GM21786 (cell line): ENCODE results near the gene PCAT7.
"Not testable (repeated sequence)": the region's sequence is repeated elsewhere in the genome, so short reads cannot be mapped to it uniquely, and the experiment has no call there.

Experiments
- ATAC-seq: cut with Tn5 transposase; IDR thresholded peaks from one replicate; pipeline ENCODE4 v1.9.1; 2021; ENCODE audit not compliant: unreplicated experiment

Gene PCAT7

GRCh38 chr9:94560237-94560636, 5.4 kb downstream of the PCAT7 start:
- ATAC-seq: no peak

DNA sequence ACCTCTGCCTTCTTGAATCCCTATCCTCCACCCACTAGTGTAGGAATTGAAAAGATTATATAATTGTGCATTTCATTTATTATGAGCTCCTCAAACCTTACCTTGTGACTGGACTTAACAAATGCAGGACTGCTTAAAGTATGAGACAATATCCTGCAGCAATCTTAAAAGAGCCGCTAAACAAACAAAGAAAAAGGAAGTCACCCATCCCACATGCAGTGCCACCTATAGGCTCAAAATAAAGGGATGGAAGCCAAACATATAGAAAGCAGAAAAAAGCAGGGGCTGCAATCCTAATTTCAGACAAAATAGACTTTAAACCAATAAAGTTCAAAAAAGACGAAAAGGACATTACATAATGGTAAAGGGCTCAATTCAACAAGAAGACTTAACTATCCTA, 8.7 kb downstream of the PCAT7 start:
- no peak for ATAC-seq

- ATAC-seq: not testable (repeated sequence)
These were observed 9.4 kb downstream of the PCAT7 start for GRCh38 chr9:94564279-94564678.

- no peak for ATAC-seq
These were observed 11.7 kb downstream of the PCAT7 start for GRCh38 chr9:94566550-94566949.

DNA sequence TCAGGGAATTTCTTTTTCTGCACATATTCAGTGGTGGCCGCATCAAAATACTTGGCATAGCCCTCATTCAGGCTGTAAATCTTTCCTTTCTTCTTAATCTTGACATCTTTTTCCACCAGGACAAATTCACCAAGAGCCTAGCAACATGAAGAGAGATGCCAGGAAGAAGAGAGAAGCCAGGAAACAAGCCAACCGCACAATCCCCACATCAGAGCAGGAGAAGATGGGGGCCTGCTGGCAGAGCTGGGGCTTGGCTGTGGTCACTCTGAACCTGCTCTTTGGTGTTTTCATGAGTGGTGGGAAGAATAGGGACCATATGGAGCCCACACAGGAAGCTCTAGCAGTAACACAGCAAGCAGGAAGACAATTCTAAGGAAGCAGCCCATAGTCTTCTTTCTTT, 12.4 kb downstream of the PCAT7 start:
- no peak for ATAC-seq

DNA sequence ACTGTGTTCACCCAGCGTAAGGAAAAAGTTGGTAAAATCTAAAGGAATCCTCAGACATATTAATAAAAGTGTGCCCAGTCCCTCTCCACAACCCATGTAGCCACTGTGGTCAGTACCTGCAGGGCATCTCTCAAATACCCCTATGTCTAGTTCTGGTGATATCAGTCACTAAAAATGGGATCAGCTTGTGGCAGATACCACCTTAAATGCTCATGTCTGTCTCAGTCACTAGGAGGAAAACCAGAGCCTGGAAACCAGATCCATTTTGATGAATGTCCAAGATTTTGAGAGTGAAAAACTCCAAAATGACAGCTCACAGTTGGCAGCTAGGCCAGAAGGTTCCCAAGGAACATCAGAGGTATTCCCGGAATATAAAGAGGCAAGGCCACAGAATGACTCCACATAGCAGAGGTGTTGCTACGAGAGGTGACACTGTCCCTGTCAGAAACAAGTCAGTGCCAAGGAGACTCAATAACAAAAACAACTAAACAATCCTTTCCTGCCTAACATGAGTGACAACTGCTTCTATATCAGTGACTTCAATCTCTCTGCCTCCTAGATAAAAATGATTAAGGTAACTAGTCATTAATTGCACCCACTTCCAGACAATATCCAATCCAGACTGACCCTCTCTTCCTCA, 13.5 kb downstream of the PCAT7 start:
- ATAC-seq: no peak

GRCh38 chr9:94568972-94569712, 14.3 kb downstream of the PCAT7 start:
- ATAC-seq: no peak

DNA sequence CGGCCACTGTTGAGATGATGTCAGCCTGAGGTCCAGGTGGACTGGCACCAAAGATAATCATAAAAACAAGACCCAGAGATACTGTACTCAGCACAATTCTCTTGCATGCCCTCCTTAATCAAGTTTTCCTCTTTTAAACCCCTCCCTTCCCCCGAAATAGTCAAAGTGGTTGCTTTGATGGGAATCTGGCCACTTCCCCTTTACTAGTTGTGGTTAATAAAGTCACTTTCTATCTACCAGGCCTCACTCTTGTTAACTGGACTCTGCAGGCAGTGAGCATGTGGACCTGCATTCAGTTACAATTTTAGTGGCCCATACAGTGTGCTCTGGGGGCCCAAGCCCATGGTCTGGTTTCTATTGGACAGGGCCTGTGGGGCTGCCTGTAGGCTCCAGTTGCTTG, 21.2 kb downstream of the PCAT7 start:
- ATAC-seq: no peak

DNA sequence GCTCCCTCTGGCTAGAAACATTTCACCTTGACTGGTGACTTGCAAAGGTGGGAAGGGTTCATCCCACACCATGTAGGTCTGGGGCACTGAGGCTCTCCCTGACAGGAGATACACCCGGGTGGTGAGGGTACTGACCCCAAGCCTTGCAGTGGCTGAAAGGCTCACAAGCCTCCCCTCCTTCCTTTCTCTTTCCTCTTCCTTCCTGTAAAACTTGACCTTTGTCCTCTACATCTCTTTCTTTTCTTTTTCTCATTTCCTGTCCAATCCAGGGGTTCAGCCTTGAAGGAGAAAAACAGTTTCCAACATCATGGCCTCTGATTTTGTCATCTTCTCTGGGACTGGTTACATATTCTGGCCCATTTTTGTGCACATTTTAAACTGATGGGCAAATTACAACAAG, 22.2 kb downstream of the PCAT7 start:
- no peak for ATAC-seq

- no peak for ATAC-seq
These were observed 22.7 kb downstream of the PCAT7 start for GRCh38 chr9:94577571-94577970.

GRCh38 chr9:94581728-94582127, 26.8 kb downstream of the PCAT7 start:
- ATAC-seq: no peak

- ATAC-seq: no peak
These were observed 29.7 kb downstream of the PCAT7 start for GRCh38 chr9:94584555-94584954.

DNA sequence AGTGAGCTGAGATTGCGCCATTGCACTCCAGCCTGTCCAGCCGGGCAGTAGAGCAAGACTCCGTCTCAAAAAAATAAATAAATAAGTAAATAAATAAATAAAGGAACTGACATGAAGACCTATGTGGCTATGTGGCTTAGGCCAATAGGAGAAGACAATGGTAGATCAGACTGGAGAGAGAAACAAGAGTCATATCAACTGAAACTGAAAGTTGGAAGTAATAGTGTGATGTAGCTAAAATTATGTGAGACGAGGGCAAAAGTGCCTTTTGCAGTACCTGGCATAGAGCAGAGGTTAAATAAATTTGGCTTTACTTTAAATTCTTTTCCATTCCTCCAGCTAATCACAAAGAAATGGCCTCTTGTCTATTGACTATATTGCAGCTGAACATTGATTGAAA, 31.4 kb downstream of the PCAT7 start:
- ATAC-seq: no peak

DNA sequence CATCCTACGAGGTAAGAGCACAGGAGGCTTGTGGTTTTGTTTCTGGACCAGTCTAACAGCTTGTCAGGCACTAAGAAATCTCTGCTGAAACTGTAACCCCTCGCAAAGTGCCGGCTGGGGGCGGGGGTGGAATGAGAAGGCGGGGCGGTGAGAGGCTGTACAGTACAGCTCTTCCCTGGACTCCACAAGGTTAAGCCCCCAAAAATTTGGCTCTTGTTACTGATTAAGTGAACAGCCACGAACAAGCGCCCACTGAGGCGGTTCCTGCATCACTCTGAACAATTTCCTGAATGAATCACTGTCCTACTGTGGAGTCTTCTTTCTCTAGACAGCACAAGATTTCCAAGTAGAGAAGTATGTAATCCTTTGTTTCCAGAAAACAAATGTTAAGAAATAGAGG, 31.9 kb downstream of the PCAT7 start:
- ATAC-seq: no peak

DNA sequence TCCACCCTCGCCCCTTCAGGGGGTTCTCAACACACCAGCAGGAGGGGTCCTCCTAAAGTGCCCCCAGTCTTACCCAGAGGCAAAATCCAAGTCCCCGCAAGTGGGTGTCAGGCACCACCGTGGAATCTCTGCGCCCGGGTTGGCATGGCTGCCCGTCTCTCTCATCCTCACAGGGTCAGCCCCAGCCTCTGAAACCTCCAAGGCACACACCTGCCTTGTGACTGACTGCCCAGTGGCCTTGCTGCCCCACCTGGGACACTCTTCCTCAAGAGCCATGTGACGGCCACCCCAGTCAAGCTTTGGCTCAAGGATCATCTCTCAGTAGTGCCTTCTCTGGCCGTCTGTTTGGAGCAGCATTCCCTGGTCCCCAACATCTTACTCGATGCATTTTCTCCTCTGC, 33.8 kb downstream of the PCAT7 start:
- ATAC-seq: no peak

- not testable (repeated sequence) for ATAC-seq
These were observed 36.2 kb downstream of the PCAT7 start for GRCh38 chr9:94591046-94591545.

DNA sequence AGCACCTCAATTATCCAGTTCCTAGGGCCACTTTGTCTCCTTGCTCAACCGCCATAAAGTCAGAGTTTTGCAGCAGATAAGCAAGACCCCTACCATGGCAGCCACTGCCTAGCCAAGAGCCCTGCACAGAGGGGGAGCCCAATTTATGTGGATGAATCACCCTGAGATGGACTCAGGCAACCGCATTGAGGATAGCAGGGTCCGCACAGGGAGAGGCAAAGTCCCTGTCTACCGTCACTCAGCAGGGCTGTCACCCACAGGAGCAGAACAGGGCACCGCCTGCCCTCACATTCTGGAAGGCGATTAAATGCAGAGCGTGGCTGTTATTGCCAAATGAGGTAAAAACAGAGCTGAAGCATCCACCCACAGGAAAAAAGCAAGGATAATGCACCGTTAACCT, 37.0 kb downstream of the PCAT7 start:
- ATAC-seq: no peak

- not testable (repeated sequence) for ATAC-seq
These were observed 37.8 kb downstream of the PCAT7 start for GRCh38 chr9:94592683-94593082.

DNA sequence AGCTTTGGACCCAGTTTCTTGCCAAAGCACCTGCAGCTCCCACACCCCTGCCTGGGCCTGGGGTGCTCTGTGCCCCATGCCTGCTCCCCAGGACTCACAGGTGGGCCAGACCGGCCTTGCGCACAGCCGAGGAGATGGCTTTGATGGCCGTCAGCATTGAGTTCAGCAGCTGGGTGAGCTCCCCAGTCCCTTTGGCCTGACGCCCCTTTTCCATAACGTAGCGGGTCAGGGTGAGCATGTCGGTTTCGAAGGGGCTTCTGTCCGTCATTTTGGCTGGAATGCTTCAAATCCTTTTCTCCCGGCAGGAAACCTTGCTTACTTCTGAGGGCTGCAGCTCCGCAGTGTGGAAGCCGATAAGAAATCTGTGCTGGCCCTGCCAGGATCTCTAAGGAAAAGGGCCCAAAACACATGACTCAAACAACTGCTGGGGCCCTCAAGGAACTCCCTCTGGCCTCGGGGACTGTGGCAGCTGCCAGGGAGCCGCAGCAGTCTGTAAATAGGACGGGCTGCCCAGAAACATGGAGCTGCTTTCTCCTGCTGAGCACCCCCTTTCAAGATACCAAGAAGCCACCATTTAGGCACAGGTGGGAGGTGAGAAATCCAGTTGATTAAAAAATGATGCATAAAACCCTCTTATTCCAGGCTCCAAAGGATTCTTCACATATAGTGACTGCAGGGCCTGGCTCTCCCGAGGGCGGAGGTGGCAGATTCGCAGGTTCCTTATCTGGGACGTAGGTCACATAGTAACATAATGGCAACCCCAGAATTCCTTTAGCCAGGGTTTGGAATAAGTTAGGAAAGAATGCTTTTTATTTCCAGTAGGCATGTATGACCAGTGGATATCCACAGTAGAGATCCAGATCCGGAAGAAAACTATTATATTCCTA, 38.8 kb downstream of the PCAT7 start, which contains the start of gene FBP2:
TSS of gene FBP2 (minus strand) at position 366 of the 887 bp plus-strand sequence. CDS start at position 268, 98 bp downstream.
- ATAC-seq: no peak

DNA sequence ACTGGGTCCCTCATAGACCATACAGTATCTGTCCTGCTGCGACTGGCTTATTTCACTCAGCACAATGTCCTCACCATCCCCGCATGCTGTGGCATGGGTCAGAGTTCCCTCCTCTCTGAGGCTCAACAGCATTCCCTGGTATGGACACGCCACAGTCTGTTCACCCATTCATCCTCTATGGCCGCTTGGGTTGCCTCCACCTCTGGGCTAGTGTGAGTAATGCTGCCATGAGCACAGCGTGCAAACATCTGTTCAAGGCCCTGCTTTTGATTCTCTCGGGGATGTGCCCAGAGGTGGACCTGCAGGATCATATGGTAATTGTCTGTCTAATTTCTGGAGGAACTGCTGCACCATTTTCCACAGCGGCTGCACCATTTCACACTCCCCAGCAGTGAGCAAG, 44.2 kb downstream of the PCAT7 start:
- no peak for ATAC-seq

DNA sequence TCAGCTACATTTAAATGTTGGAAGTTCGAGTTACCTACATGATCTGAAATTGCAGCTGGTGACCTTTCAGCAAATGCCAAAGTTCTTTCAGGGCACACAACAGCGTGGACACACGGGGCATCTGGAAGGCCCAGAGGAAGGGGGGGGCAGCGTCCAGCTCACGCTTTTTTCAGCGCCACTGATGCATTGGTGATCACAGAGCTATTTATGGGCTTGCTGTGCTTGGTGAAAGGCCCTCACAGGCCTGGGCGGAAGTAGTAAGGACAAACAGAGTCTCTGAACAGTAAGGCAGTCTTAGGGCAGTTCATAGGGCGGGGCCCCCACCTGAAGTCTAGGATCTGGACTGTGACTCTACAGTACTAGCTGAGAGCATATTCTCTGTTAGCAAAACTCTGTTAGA, 45.4 kb downstream of the PCAT7 start:
- ATAC-seq: no peak
